Activated B cell treated with CpG ODN at 0.5 μM for 24 hours (primary cell): Measurements from ENCODE around the gene HEY2. TPM values are rescaled to one million over a fixed set of nuclear protein-coding genes. Genes with fewer than 3 reads are reported as not detected.

Experiments used
- ATAC-seq: fragments of 200-7000 bp; cut with Tn5 transposase; one replicate; pipeline ENCODE4 v1.10.0; 2021; ENCODE audit warnings: low read depth, mild to moderate bottlenecking, moderate library complexity
- CTCF ChIA-PET: fragments of 350-600 bp; sonication (Branson Sonifier 250); formaldehyde crosslinking; loops from one replicate; lab custom pipeline; 2021; ENCODE audit warnings: antibody characterized with exemption; lab: Charles Lee
- POLR2A ChIA-PET: fragments of 350-600 bp; sonication (Branson Sonifier 250); formaldehyde crosslinking; loops from one replicate; lab custom pipeline; 2021; ENCODE audit warnings: antibody characterized with exemption; lab: Charles Lee
- DNase-seq: peaks from one replicate; pipeline ENCODE4 v3.0.0; 2022
- H3K27ac Mint-ChIP-seq: one replicate; pipeline ENCODE4 v1.8.0; 2020; ENCODE audit warnings: mixed read lengths
- H3K27me3 Mint-ChIP-seq: one replicate; pipeline ENCODE4 v1.8.0; 2021; ENCODE audit warnings: mixed read lengths
- H3K36me3 Mint-ChIP-seq: one replicate; pipeline ENCODE4 v1.8.0; 2021; ENCODE audit warnings: low read depth, mixed read lengths
- H3K4me1 Mint-ChIP-seq: one replicate; pipeline ENCODE4 v1.8.0; 2021; ENCODE audit warnings: mixed read lengths
- H3K4me3 Mint-ChIP-seq: one replicate; pipeline ENCODE4 v1.8.0; 2020; ENCODE audit warnings: mild to moderate bottlenecking, mixed read lengths
- H3K9me3 Mint-ChIP-seq: one replicate; pipeline ENCODE4 v1.8.0; 2020; ENCODE audit warnings: mixed read lengths
- CTCF ChIP-seq: fragments of 200-600 bp; IDR thresholded peaks from one replicate; pipeline ENCODE4 v1.8.0; 2022; ENCODE audit warnings: antibody characterized with exemption, mild to moderate bottlenecking
- intact Hi-C: fragments of 100-400 bp; cut with micrococcal nuclease; formaldehyde crosslinking; loops from one replicate; pipeline ENCODE4 v1.15.1; 2024
- total RNA-seq: library from RNA; stranded (reverse); gene quantifications from 2 replicates; pipeline ENCODE4 v1.2.3, GENCODE V29; 2022

The HEY2 gene
- total RNA-seq, 1 donor from 2014 or later: not detected

GRCh38 chr6:125754566-125754965 lies 5.1 kb downstream of the HEY2 start:
- H3K36me3 Mint-ChIP-seq: no peaks in the 10 kb centered on the region
- POLR2A ChIA-PET: interaction anchor here (0.6 kb wide), 2 partner anchors 205 to 444 kb away, joined by 3 to 5 read pairs; no protein-coding TSS in a partner anchor
- intact Hi-C loops: no loop called here
- ATAC-seq (no peak), DNase-seq (no peak)
- no peak for TF ChIP-seq CTCF
- peaks cover 37% of the 10 kb centered on the region for H3K27me3 Mint-ChIP-seq
- CTCF ChIA-PET: interaction anchor here (1.8 to 7.5 kb wide), 3 partner anchors 220 to 453 kb away, joined by 5 to 200 read pairs (median 6); partner anchors contain the start of gene HDDC2
- no peak overlapping the region for H3K27ac Mint-ChIP-seq
- no peaks in the 10 kb centered on the region for H3K9me3 Mint-ChIP-seq
- H3K4me3 Mint-ChIP-seq: no peak overlapping the region
- H3K4me1 Mint-ChIP-seq: peaks cover 13% of the 10 kb centered on the region

- DNase-seq (no peak), ATAC-seq (no peak)
These were observed 9.9 kb downstream of the HEY2 start for GRCh38 chr6:125759184-125759902.

GRCh38 chr6:125759959-125760457 lies 10.6 kb downstream of the HEY2 start:
- ChIA-PET CTCF (interaction anchor here (1.0 kb wide), 1 partner anchor 9 kb away, joined by 3 read pairs; no protein-coding TSS in a partner anchor), POLR2A (no interaction called here)
- Mint-ChIP-seq H3K27me3 (peaks cover 31% of the 10 kb centered on the region), H3K9me3 (no peaks in the 10 kb centered on the region), H3K4me3 (no peak overlapping the region), H3K4me1 (no peaks in the 10 kb centered on the region), H3K27ac (no peak overlapping the region), H3K36me3 (no peaks in the 10 kb centered on the region)
- DNase-seq (no peak), ATAC-seq (no peak)
- intact Hi-C loops: no loop called here
- TF ChIP-seq CTCF: no peak

More at GRCh38 chr6:125759184-125759902, 9.9 kb downstream of the HEY2 start:
- intact Hi-C loops: no loop called here
- ChIA-PET POLR2A (no interaction called here), CTCF (interaction anchor here (0.9 to 1.0 kb wide), 2 partner anchors 9 to 215 kb away, joined by 3 read pairs; no protein-coding TSS in a partner anchor)
- Mint-ChIP-seq H3K27me3 (peaks cover 29% of the 10 kb centered on the region), H3K36me3 (no peaks in the 10 kb centered on the region), H3K9me3 (no peaks in the 10 kb centered on the region), H3K4me1 (no peaks in the 10 kb centered on the region), H3K27ac (no peak overlapping the region), H3K4me3 (no peak overlapping the region)
- no peak for TF ChIP-seq CTCF

GRCh38 chr6:125764121-125764671 lies 14.8 kb downstream of the HEY2 start:
- ChIA-PET CTCF (interaction anchor here (0.6 to 2.8 kb wide), 3 partner anchors 11 to 454 kb away, joined by 3 to 7 read pairs (median 3); no protein-coding TSS in a partner anchor), POLR2A (no interaction called here)
- Mint-ChIP-seq H3K27ac (no peak overlapping the region), H3K4me1 (no peaks in the 10 kb centered on the region), H3K27me3 (peaks cover 31% of the 10 kb centered on the region), H3K9me3 (no peaks in the 10 kb centered on the region), H3K36me3 (no peaks in the 10 kb centered on the region), H3K4me3 (no peak overlapping the region)
- no peak for TF ChIP-seq CTCF
- ATAC-seq (no peak), DNase-seq (no peak)
- intact Hi-C loops: no loop called here

- intact Hi-C loops: loop anchor here (5.0 kb wide), 3 partner anchors 254 to 1964 kb away; partner anchors contain the start of genes NKAIN2 and TPD52L1
- Mint-ChIP-seq H3K36me3 (no peaks in the 10 kb centered on the region), H3K27ac (no peak overlapping the region), H3K4me3 (no peak overlapping the region), H3K27me3 (peaks cover 24% of the 10 kb centered on the region), H3K9me3 (no peaks in the 10 kb centered on the region), H3K4me1 (peaks cover 3% of the 10 kb centered on the region)
- POLR2A ChIA-PET: no interaction called here
- CTCF ChIA-PET: interaction anchor here (2.8 to 4.8 kb wide), 2 partner anchors 13 to 455 kb away, joined by 7 to 27 read pairs; no protein-coding TSS in a partner anchor
- TF ChIP-seq CTCF: no peak
- no peak for ATAC-seq
- no peak for DNase-seq
These were observed 16.5 kb downstream of the HEY2 start for GRCh38 chr6:125765944-125766343.
